Mesendoderm (in vitro differentiated cells): Measurements from ENCODE around the gene HRH1.

Source experiments
- DNase-seq: peaks from one replicate; pipeline ENCODE4 v3.0.0; 2013
- H2AK5ac ChIP-seq: 2 replicates; pipeline ENCODE4 v1.6.1; 2013; ENCODE audit warnings: low read length, inconsistent platforms
- H2BK120ac ChIP-seq: 2 replicates; pipeline ENCODE4 v1.6.1; 2013; ENCODE audit warnings: low read depth, mild to moderate bottlenecking, low read length, moderate library complexity, mixed read lengths
- H2BK15ac ChIP-seq: replicated peaks from 2 replicates; pipeline ENCODE4 v1.6.1; 2013; ENCODE audit warnings: low read depth, mild to moderate bottlenecking, moderate library complexity
- H2BK5ac ChIP-seq: 2 replicates; pipeline ENCODE4 v1.6.1; 2013; ENCODE audit warnings: low read length, inconsistent platforms
- H3K18ac ChIP-seq: 2 replicates; pipeline ENCODE4 v1.6.1; 2013; ENCODE audit warnings: mild to moderate bottlenecking, low read length, mixed read lengths
- H3K23ac ChIP-seq: one replicate; pipeline ENCODE4 v1.6.1; 2013; ENCODE audit warnings: low read length
- H3K27ac ChIP-seq: 2 replicates; pipeline ENCODE4 v1.5.1; 2013; ENCODE audit warnings: low read depth, mild to moderate bottlenecking, inconsistent platforms, low read length, moderate library complexity
- H3K27me3 ChIP-seq: 2 replicates; pipeline ENCODE4 v1.6.1; 2013; ENCODE audit warnings: low read length, control low read depth, mild to moderate bottlenecking, inconsistent platforms; ENCODE audit not compliant: insufficient read depth, poor library complexity
- H3K36me3 ChIP-seq: 2 replicates; pipeline ENCODE4 v1.6.1; 2013; ENCODE audit warnings: low read length, inconsistent platforms; ENCODE audit not compliant: control insufficient read depth, insufficient read depth
- H3K4ac ChIP-seq: one replicate; pipeline ENCODE4 v1.6.1; 2013; ENCODE audit warnings: low read depth, mild to moderate bottlenecking, low read length, moderate library complexity
- H3K4me1 ChIP-seq: 2 replicates; pipeline ENCODE4 v1.6.1; 2013; ENCODE audit warnings: low read depth, low read length, inconsistent platforms; ENCODE audit not compliant: control insufficient read depth
- H3K4me2 ChIP-seq: 2 replicates; pipeline ENCODE4 v1.6.1; 2013; ENCODE audit warnings: low read length
- H3K4me3 ChIP-seq: 2 replicates; pipeline ENCODE4 v1.5.1; 2013; ENCODE audit warnings: mild to moderate bottlenecking, low read length
- H3K56ac ChIP-seq: one replicate; pipeline ENCODE4 v1.6.1; 2013; ENCODE audit warnings: low read length
- H3K79me1 ChIP-seq: 2 replicates; pipeline ENCODE4 v1.6.1; 2013; ENCODE audit warnings: low read length, inconsistent platforms
- H3K79me2 ChIP-seq: 2 replicates; pipeline ENCODE4 v1.6.1; 2013; ENCODE audit warnings: mild to moderate bottlenecking, low read length; ENCODE audit not compliant: control insufficient read depth, insufficient read depth
- H3K9ac ChIP-seq: 2 replicates; pipeline ENCODE4 v1.6.1; 2013; ENCODE audit warnings: low read length, inconsistent platforms
- H4K5ac ChIP-seq: one replicate; pipeline ENCODE4 v1.6.1; 2013; ENCODE audit warnings: low read length
- H4K8ac ChIP-seq: one replicate; pipeline ENCODE4 v1.6.1; 2013; ENCODE audit warnings: low read depth, mild to moderate bottlenecking, control low read depth, low read length, moderate library complexity
- WGBS: extraction: QIAGEN DNeasy Blood & Tissue Kit; methylation state at CpG from one replicate; pipeline ENCODE4 v1.1.7; 2013; ENCODE audit warnings: low lambda C conversion rate, missing lambda C conversion rate; ENCODE audit not compliant: insufficient coverage; ENCODE audit errors: extremely low coverage; 5-methylcytosine and 5-hydroxymethylcytosine counted together

HRH1 gene

DNA sequence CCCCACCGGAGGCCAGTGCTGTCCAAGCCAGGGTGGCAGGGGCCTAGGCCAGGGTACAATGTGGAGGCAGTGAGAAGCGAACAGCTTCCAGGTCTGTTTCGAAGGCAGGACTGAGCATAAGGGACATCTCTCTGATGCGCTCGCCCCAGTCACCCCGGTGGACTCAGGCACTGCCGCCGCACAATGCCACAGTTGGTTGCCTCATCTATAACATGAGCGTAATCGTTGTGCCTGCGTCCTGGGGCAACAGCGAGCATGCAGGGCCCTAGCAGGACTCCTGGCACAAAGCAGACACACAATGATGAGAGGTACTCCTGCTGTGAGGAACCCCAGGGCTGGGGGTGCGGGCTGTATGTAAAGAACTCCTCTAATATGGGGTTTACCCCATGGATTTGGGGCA lies 14.1 kb downstream of the HRH1 start:
- no peak overlapping the region for H2BK15ac ChIP-seq
- no peak overlapping the region for H4K5ac ChIP-seq
- no peaks in the 10 kb centered on the region for H3K4me1 ChIP-seq
- no peak for DNase-seq
- no peak overlapping the region for H3K4me2 ChIP-seq
- H3K4me3 ChIP-seq = no peak overlapping the region
- H3K9ac ChIP-seq = no peak overlapping the region
- H3K4ac ChIP-seq = no peak overlapping the region
- H3K23ac ChIP-seq = no peak overlapping the region
- WGBS = no CpG with 5 or more reads among the region's 13 CpGs
- no peak overlapping the region for H2AK5ac ChIP-seq
- no peaks in the 10 kb centered on the region for H3K79me1 ChIP-seq
- no peak overlapping the region for H4K8ac ChIP-seq
- no peak overlapping the region for H2BK5ac ChIP-seq
- H3K79me2 ChIP-seq = no peaks in the 10 kb centered on the region
- no peak overlapping the region for H3K27ac ChIP-seq
- H3K56ac ChIP-seq = no peak overlapping the region
- H3K27me3 ChIP-seq = no peaks in the 10 kb centered on the region
- no peak overlapping the region for H3K18ac ChIP-seq
- no peaks in the 10 kb centered on the region for H3K36me3 ChIP-seq
- no peak overlapping the region for H2BK120ac ChIP-seq

DNA sequence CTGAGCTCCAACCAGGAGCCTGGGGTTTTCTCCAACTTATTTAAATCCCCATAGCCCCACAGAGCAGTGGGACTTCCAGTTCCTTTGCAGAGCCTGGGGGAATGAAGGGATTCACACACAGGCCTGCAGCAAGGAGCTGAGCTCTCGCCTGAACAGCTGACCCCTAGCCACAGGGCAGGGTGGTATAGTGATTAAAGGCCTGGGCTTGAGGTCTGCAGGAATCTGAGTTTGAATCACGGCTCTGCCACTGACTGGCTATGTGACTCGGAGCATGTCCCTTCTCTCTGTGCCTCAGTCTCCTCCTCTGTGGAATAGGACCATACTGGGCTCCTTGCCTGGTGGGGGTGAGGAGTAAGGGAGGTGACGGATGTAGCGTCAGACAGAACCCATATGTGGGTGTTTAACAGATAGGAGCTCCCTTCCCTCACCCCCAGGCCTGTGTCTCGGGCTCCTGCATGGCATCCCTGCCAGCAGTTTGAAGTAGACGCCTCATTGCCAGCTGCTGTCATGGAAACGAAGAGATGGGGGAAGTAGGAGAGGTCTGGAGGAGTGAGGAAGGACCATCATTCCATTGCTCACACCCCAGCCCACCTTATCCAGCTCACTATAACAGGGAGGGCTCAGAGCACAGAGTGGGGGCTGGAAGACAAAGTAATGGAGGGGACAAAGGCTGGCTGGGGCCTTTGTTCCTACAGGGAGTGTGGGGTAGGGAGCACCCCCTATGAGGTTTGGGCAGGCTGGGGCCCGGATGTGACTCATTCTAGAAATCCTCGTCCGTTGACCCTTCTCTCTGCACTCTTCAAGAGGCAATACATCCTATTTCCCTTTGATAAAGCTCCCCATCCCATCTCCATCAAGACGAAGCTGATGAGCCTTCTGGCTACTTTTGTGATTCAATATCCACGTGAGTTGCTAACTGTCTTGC lies 14.8 kb downstream of the HRH1 start:
- H2BK15ac ChIP-seq = no peak overlapping the region
- H3K9ac ChIP-seq = no peak overlapping the region
- H3K27ac ChIP-seq = no peak overlapping the region
- H3K4ac ChIP-seq = no peak overlapping the region
- no peak overlapping the region for H2BK5ac ChIP-seq
- no peaks in the 10 kb centered on the region for H3K36me3 ChIP-seq
- H4K5ac ChIP-seq = no peak overlapping the region
- H3K79me1 ChIP-seq = no peaks in the 10 kb centered on the region
- H2BK120ac ChIP-seq = no peak overlapping the region
- H3K79me2 ChIP-seq = no peaks in the 10 kb centered on the region
- WGBS = no CpG with 5 or more reads among the region's 13 CpGs
- H3K4me1 ChIP-seq = no peaks in the 10 kb centered on the region
- no peak overlapping the region for H3K56ac ChIP-seq
- no peak overlapping the region for H2AK5ac ChIP-seq
- H3K18ac ChIP-seq = no peak overlapping the region
- no peak overlapping the region for H3K23ac ChIP-seq
- DNase-seq = no peak
- H4K8ac ChIP-seq = no peak overlapping the region
- no peak overlapping the region for H3K4me3 ChIP-seq
- no peak overlapping the region for H3K4me2 ChIP-seq
- no peaks in the 10 kb centered on the region for H3K27me3 ChIP-seq

DNA sequence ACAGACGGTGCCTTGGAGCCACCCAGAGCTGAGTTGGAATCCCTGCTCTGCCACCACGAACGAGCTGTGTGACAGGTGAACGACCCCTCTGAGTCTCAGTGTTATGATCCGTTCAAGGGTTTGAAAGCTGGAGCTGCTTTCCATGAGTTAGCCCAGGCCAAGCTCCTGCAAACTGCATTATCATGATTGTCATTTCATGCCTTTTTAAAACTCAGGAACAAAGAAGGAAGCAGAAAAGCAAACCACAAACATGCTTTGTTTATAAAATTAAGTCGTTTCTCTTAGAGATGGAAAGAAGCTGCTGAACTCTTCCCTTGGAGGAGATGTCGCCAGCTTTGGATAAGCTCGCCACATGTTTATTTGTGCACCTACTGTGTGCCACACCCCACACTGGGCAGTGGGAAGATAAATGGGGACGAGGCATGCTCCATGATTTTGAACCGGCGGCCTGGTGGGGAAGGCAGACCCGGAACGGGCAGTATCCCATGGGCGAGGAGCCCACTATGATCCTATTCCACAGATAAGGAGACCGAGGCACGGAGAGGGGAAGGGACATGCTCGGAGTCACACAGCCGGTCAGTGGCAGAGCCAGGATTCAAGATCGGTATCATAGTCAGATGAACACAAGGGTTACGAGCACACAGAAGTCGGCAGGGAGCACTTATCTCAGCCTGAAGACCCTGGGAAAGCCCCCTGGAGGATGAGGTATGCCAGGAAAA lies 15.9 kb downstream of the HRH1 start:
- Histone ChIP-seq H4K5ac (no peak overlapping the region), H3K23ac (no peak overlapping the region), H3K18ac (no peak overlapping the region), H3K27me3 (no peaks in the 10 kb centered on the region), H3K4me3 (no peak overlapping the region), H3K56ac (no peak overlapping the region), H3K4me1 (no peaks in the 10 kb centered on the region), H2AK5ac (no peak overlapping the region), H3K4me2 (no peak overlapping the region), H3K79me2 (no peaks in the 10 kb centered on the region), H2BK5ac (no peak overlapping the region), H3K36me3 (no peaks in the 10 kb centered on the region), H2BK120ac (no peak overlapping the region), H3K27ac (no peak overlapping the region), H3K4ac (no peak overlapping the region), H2BK15ac (no peak overlapping the region), H4K8ac (no peak overlapping the region), H3K79me1 (no peaks in the 10 kb centered on the region), H3K9ac (no peak overlapping the region)
- no peak for DNase-seq
- no CpG with 5 or more reads among the region's 21 CpGs for WGBS

DNA sequence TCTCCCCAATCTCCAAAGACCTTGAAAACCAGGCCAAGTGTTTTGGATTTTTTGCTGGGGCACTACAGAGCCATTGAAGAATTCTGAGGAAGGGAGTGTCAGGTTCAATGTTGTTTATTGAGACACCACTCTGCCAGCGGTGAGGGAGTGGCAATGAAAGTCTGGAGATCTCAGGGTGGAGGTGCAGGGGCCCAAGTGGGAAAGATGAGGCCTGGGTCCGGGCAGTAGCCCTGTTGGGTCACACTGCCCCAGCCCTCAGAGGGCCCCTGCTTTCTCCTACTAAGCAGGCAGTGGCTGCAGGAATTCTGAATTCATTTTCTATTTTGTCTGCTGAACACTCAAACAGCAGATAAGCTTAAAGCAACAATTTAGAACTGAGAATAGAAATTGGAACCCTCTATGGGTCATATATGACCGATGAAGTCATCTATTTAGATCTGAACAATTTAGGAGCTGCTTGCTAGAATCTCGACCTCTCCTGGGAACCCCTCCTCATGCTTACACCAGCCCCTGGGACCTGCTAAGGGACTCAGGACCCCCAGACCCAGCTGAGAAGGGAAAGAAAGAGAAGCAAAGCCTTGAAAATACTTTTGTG lies 17.9 kb downstream of the HRH1 start:
- Histone ChIP-seq H3K4me1 (no peaks in the 10 kb centered on the region), H3K27me3 (no peaks in the 10 kb centered on the region), H3K23ac (no peak overlapping the region), H3K56ac (no peak overlapping the region), H3K4me3 (no peak overlapping the region), H3K18ac (no peak overlapping the region), H2BK5ac (no peak overlapping the region), H3K4ac (no peak overlapping the region), H2BK15ac (no peak overlapping the region), H3K4me2 (no peak overlapping the region), H4K5ac (no peak overlapping the region), H4K8ac (no peak overlapping the region), H2BK120ac (no peak overlapping the region), H3K36me3 (no peaks in the 10 kb centered on the region), H3K79me1 (no peaks in the 10 kb centered on the region), H3K9ac (no peak overlapping the region), H3K27ac (no peak overlapping the region), H3K79me2 (no peaks in the 10 kb centered on the region), H2AK5ac (no peak overlapping the region)
- no peak for DNase-seq
- WGBS = no CpG with 5 or more reads among the region's 4 CpGs

DNA sequence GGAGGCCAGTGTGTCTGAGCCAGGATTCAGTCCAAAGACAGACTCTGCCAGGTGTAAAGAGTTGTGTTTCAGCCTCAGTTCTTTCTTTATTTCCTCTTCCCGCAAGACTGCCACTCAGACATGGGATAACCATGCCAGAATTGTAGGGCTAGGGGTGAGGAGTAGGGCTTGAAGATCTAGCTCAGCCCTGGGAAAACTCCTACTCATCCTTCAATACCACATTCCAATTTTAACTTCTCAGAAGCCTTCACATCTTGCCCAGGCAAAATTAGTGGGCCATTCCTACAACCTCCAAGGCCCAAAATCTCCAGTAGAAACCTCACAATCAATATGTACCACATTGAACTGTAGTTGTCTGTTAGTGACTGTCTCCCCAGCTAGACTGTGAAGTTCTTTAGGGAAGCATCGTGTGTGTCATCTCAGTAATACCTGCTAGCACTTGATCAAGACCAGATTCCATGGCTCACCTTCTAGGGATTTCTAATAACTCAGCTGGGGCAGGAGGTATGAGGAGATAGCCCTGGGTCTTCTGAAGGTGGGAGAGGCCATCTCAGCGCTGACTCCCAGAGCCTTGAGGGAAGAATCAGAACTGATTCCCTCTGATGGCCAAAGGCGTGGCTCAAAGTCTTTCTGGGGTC lies 19.7 kb downstream of the HRH1 start:
- Histone ChIP-seq H3K79me1 (no peaks in the 10 kb centered on the region), H3K23ac (no peak overlapping the region), H4K5ac (no peak overlapping the region), H3K4me2 (no peak overlapping the region), H3K4me1 (no peaks in the 10 kb centered on the region), H2BK15ac (no peak overlapping the region), H2AK5ac (no peak overlapping the region), H2BK120ac (no peak overlapping the region), H3K27ac (no peak overlapping the region), H2BK5ac (no peak overlapping the region), H4K8ac (no peak overlapping the region), H3K36me3 (no peaks in the 10 kb centered on the region), H3K4ac (no peak overlapping the region), H3K18ac (no peak overlapping the region), H3K79me2 (no peaks in the 10 kb centered on the region), H3K9ac (no peak overlapping the region), H3K56ac (no peak overlapping the region), H3K27me3 (no peaks in the 10 kb centered on the region), H3K4me3 (no peak overlapping the region)
- WGBS = no CpG with 5 or more reads among the region's 4 CpGs
- no peak for DNase-seq
